CD4-positive, alpha-beta T cell treated with Interleukin-10 for 1 hour (primary cell): ENCODE results near the gene NSMCE1.

Experiments
- DNase-seq: peaks from one replicate; pipeline ENCODE4 v3.0.0-alpha.2; 2020

NSMCE1 gene

GRCh38 chr16:27189335-27189972 lies 79.1 kb downstream of the NSMCE1 start:
- no peak for DNase-seq

- no peak for DNase-seq
These were observed 79.9 kb downstream of the NSMCE1 start for GRCh38 chr16:27188633-27189032.

- no peak for DNase-seq
These were observed 82.8 kb downstream of the NSMCE1 start for GRCh38 chr16:27185776-27186130.

GRCh38 chr16:27182906-27183405 lies 85.6 kb downstream of the NSMCE1 start:
- DNase-seq = no peak

GRCh38 chr16:27181019-27181790 lies 87.4 kb downstream of the NSMCE1 start:
- DNase-seq = no peak

GRCh38 chr16:27179500-27180072 lies 89.0 kb downstream of the NSMCE1 start:
- DNase-seq = peak; percentile 88

GRCh38 chr16:27177031-27177774 lies 91.4 kb downstream of the NSMCE1 start:
- no peak for DNase-seq

- no peak for DNase-seq
These were observed 92.7 kb downstream of the NSMCE1 start for GRCh38 chr16:27175888-27176287.
